HepG2 (cell line): Measurements from ENCODE around the gene ZNHIT6. TPM values are rescaled to one million over a fixed set of nuclear protein-coding genes. Genes with fewer than 3 reads are reported as not detected.

Experiments used
- ATAC-seq: fragments of 200-7000 bp; cut with Tn5 transposase; 3 replicates; pipeline ENCODE4 v1.9.1; 2020; ENCODE audit warnings: mild to moderate bottlenecking, moderate library complexity
- BruUV-seq: library from RNA; stranded (reverse); fragments of 400-500 nt; replicated peaks from 2 replicates; lab custom pipeline; 2021; lab: Mats Ljungman, UMichigan
- CTCF ChIA-PET: fragments of 300-600 bp; formaldehyde crosslinking; extraction: SDS; loops from one replicate; lab custom pipeline; 2021; ENCODE audit warnings: low total read pairs, inconsistent platforms, low intra/inter-chr PET ratio; lab: Yijun Ruan, JAX
- POLR2A ChIA-PET: fragments of 350-600 bp; sonication (Branson Sonifier 250); formaldehyde crosslinking; loops from one replicate; lab custom pipeline; 2020; ENCODE audit warnings: antibody characterized with exemption, inconsistent platforms; lab: Yijun Ruan, JAX
- DNase-seq: peaks from one replicate; pipeline ENCODE4 v3.0.0-alpha.2; 2015; ENCODE audit warnings: low spot score
- FAIRE-seq: peaks from 3 replicates; lab custom pipeline; 2011; peaks lifted over from hg19 to GRCh38; lab: Jason Lieb, UNC
- H2AFZ ChIP-seq: one replicate; pipeline ENCODE4 v1.6.1; 2011; ENCODE audit warnings: low read length, inconsistent platforms
- H3K27ac ChIP-seq: fragments of 300-600 bp; 3 replicates; pipeline ENCODE4 v1.8.0; 2011; ENCODE audit warnings: mixed run types, mild to moderate bottlenecking, mixed read lengths, low read length, inconsistent platforms; ENCODE audit not compliant: insufficient read depth; ENCODE audit errors: extremely low read length
- H3K27me3 ChIP-seq, 2 experiments: fragments of 200-600 bp in 1 of 2; 2 replicates in 1 of 2; 3 replicates in 1 of 2; pipeline versions ENCODE4 v1.6.0 to v1.8.0; 2011; ENCODE audit warnings: low read length in 2 of 2, mild to moderate bottlenecking in 2 of 2, moderate library complexity in 2 of 2, inconsistent platforms in 1 of 2; ENCODE audit not compliant: insufficient read depth in 2 of 2, control insufficient read depth in 1 of 2
- H3K36me3 ChIP-seq, 2 experiments: fragments of 200-600 bp in 1 of 2; replicated peaks in 1 of 2; 2 replicates in 1 of 2; 3 replicates in 1 of 2; pipeline versions ENCODE4 v1.5.1 to v1.8.0; 2011; ENCODE audit warnings: low read length in 2 of 2, inconsistent platforms in 1 of 2; ENCODE audit not compliant: insufficient read depth in 2 of 2, control insufficient read depth in 1 of 2
- H3K4me1 ChIP-seq: 2 replicates; pipeline ENCODE4 v1.5.1; 2012; ENCODE audit warnings: low read length, inconsistent platforms; ENCODE audit not compliant: insufficient read depth
- H3K4me2 ChIP-seq: 2 replicates; pipeline ENCODE4 v1.6.0; 2011; ENCODE audit warnings: low read depth, low read length, inconsistent platforms
- H3K4me3 ChIP-seq, 3 experiments: fragments of 200-600 bp in 1 of 3; sonication (generic), shearing (Covaris generic) in 1 of 3; replicated peaks in 1 of 3; 2 replicates each; pipeline ENCODE4 v1.5.1; 2011 to 2016; ENCODE audit warnings: low read length in 3 of 3, inconsistent platforms in 2 of 3, low read depth in 2 of 3, mild to moderate bottlenecking in 2 of 3, control low read depth in 1 of 3, mixed read lengths in 1 of 3; ENCODE audit not compliant: insufficient read depth in 1 of 3
- H3K79me2 ChIP-seq: one replicate; pipeline ENCODE4 v1.6.1; 2011; ENCODE audit warnings: low read length, inconsistent platforms; ENCODE audit not compliant: insufficient read depth
- H3K9ac ChIP-seq: 2 replicates; pipeline ENCODE4 v1.6.0; 2011; ENCODE audit warnings: mild to moderate bottlenecking, low read depth, low read length, inconsistent platforms; ENCODE audit not compliant: insufficient read depth
- H3K9me3 ChIP-seq: 2 replicates; pipeline ENCODE4 v1.5.1; 2012; ENCODE audit warnings: mild to moderate bottlenecking, low read length
- H4K20me1 ChIP-seq: 2 replicates; pipeline ENCODE4 v1.6.0; 2011; ENCODE audit warnings: inconsistent platforms, mild to moderate bottlenecking, low read length, moderate library complexity; ENCODE audit not compliant: insufficient read depth
- BRCA1 ChIP-seq: sonication (generic); formaldehyde crosslinking; IDR thresholded peaks from 2 replicates; pipeline ENCODE4 v1.4.0; 2020; ENCODE audit warnings: missing genetic modification reagents
- EHMT2 ChIP-seq: fragments of 200-600 bp; sonication (generic); IDR thresholded peaks from 2 replicates; pipeline ENCODE4 v1.7.0; 2017; ENCODE audit warnings: antibody characterized with exemption, low read depth, low read length, borderline replicate concordance
- EP300 ChIP-seq, 3 experiments: sonication (generic) in 1 of 3; formaldehyde crosslinking in 1 of 3; IDR thresholded peaks; 2 replicates each; pipeline versions ENCODE4 v1.5.1 to v1.6.1; 2011 to 2020; ENCODE audit warnings: low read depth in 2 of 3, low read length in 2 of 3, borderline replicate concordance in 1 of 3, improper control_type of control experiment in 1 of 3, mild to moderate bottlenecking in 1 of 3, missing genetic modification reagents in 1 of 3, moderate library complexity in 1 of 3
- MEF2D ChIP-seq: sonication (generic); formaldehyde crosslinking; IDR thresholded peaks from 2 replicates; pipeline ENCODE4 v1.5.1; 2020; ENCODE audit warnings: mild to moderate bottlenecking, missing genetic modification reagents
- NCOR1 ChIP-seq: fragments of 200-600 bp; sonication (generic); IDR thresholded peaks from 2 replicates; pipeline ENCODE4 v1.7.0; 2017; ENCODE audit warnings: antibody characterized with exemption, low read length, borderline replicate concordance
- SOX5 ChIP-seq: IDR thresholded peaks from 2 replicates; pipeline ENCODE4 v1.6.1; 2016; ENCODE audit warnings: borderline replicate concordance
- SOX6 ChIP-seq, 2 experiments: fragments of 450-650 bp in 1 of 2; sonication (generic) in 1 of 2; formaldehyde crosslinking in 1 of 2; IDR thresholded peaks; 2 replicates each; pipeline versions ENCODE4 v1.4.0 to v1.6.1; 2017 to 2020; ENCODE audit warnings: antibody characterized with exemption in 1 of 2, mild to moderate bottlenecking in 1 of 2, missing genetic modification reagents in 1 of 2
- STAG1 ChIP-seq: sonication (generic); formaldehyde crosslinking; IDR thresholded peaks from 2 replicates; pipeline ENCODE4 v1.4.0; 2020; ENCODE audit warnings: missing genetic modification reagents
- WGBS: methylation state at CpG from one replicate; pipeline ENCODE4 v1.1.6; 2017; ENCODE audit warnings: low lambda C conversion rate; 5-methylcytosine and 5-hydroxymethylcytosine counted together
- in situ Hi-C: cut with HindIII; loops from 2 replicates; pipeline ENCODE4 v1.10.0; 2017; ENCODE audit warnings: low pct_unique_long_range_greater_than_20kb; ENCODE audit not compliant: extremely low pct_ligation_motif_present
- intact Hi-C: fragments of 100-400 bp; cut with micrococcal nuclease; formaldehyde crosslinking; loops from one replicate; pipeline ENCODE4 v1.10.0; 2022; ENCODE audit not compliant: unreplicated experiment
- polyA plus RNA-seq, 8 experiments: library from polyadenylated mRNA; depleted of rRNA in 3 of 8; stranded (reverse) in 7 of 8; unstranded in 1 of 8; fragments of >200 nt; fragmentation: Illumina TruSeq in 4 of 8; extraction: Trizol in 4 of 8; gene quantifications; 2 replicates each; pipeline versions ENCODE4 v1.2.1 to v1.2.3, GENCODE V29; 2011 to 2016; ENCODE audit warnings: low read depth in 4 of 8, missing spikeins in 1 of 8, mixed read lengths in 1 of 8; ENCODE audit not compliant: insufficient read depth in 1 of 8
- total RNA-seq, 5 experiments: library from RNA; depleted of rRNA; stranded (reverse); fragments of >200 nt; fragmentation: Illumina TruSeq; extraction: Trizol; gene quantifications; 2 replicates each; pipeline ENCODE4 v1.2.3, GENCODE V29; 2016; ENCODE audit warnings: low read depth in 1 of 5
- TF ChIP-seq, protein P1 (sequence below): sonication (generic); formaldehyde crosslinking; IDR thresholded peaks from 2 replicates; pipeline ENCODE4 v1.9.0; 2022; ENCODE audit warnings: low read depth, missing genetic modification reagents
- TF ChIP-seq, protein P2 (sequence below): sonication (generic); formaldehyde crosslinking; conservative IDR thresholded peaks from 2 replicates; pipeline ENCODE4 v1.4.0; 2020; ENCODE audit warnings: missing genetic modification reagents
- TF ChIP-seq, protein P3 (sequence below): sonication (generic); formaldehyde crosslinking; IDR thresholded peaks from 2 replicates; pipeline ENCODE4 v1.5.0; 2020; ENCODE audit warnings: mild to moderate bottlenecking, missing genetic modification reagents, moderate library complexity

Gene ZNHIT6
- total and polyA plus RNA-seq, 2 of the 13 experiments (the other 11 are each of a cell fraction or from before 2014, with no cell fraction given), result 6.0 to 15.2 TPM

DNA sequence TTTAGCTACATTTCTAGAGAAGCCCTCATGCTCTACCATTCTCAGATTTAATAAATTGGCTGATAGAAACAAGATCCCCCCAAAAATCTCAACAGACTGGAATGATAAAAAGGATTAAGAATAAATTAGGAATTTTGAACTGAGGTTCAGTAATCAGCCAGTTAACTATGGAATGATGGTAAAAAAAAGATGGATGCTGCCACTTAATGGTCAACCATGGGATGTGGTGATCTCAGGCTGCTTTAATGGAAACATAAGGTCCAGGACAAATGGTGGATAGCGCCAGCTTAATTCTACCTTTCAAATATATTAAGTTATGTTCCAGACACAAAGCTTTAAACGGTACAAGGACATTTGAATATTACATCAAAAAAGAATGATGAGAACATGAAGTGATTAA lies 77.7 kb downstream of the ZNHIT6 start:
- no peaks in the 10 kb centered on the region for H3K36me3 ChIP-seq
- H3K27me3 ChIP-seq, result no peaks in the 10 kb centered on the region
- peak overlapping the region; percentile 91 for H3K27ac ChIP-seq
- no TSS peak for BruUV-seq
- no peak for DNase-seq
- H3K9ac ChIP-seq, result no peak overlapping the region
- 98% methylated on average over 2 of the region's 2 CpGs for WGBS
- peaks cover 41% of the 10 kb centered on the region for H3K4me1 ChIP-seq
- H3K4me2 ChIP-seq, result no peak overlapping the region
- TF ChIP-seq STAG1 (CRISPR knock-in tag) (peak; percentile 35), BRCA1 (CRISPR knock-in tag) (no peak)
- TF ChIP-seq, protein P1, sequence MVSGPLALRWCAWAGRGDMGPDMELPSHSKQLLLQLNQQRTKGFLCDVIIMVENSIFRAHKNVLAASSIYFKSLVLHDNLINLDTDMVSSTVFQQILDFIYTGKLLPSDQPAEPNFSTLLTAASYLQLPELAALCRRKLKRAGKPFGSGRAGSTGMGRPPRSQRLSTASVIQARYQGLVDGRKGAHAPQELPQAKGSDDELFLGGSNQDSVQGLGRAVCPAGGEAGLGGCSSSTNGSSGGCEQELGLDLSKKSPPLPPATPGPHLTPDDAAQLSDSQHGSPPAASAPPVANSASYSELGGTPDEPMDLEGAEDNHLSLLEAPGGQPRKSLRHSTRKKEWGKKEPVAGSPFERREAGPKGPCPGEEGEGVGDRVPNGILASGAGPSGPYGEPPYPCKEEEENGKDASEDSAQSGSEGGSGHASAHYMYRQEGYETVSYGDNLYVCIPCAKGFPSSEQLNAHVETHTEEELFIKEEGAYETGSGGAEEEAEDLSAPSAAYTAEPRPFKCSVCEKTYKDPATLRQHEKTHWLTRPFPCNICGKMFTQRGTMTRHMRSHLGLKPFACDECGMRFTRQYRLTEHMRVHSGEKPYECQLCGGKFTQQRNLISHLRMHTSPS (CRISPR knock-in tag), result no peak
- in situ Hi-C loops (no loop called here), intact Hi-C loops (no loop called here)
- no peaks in the 10 kb centered on the region for H3K9me3 ChIP-seq
- H4K20me1 ChIP-seq, result no peaks in the 10 kb centered on the region
- FAIRE-seq, result no peak
- ATAC-seq, result no peak
- H2AFZ ChIP-seq, result no peak overlapping the region
- no peak overlapping the region for H3K4me3 ChIP-seq
- POLR2A ChIA-PET, result interaction anchor here (1.9 to 3.5 kb wide), 5 partner anchors 11 to 78 kb away, joined by 10 to 38 read pairs (median 23); partner anchors contain the start of gene ZNHIT6
- CTCF ChIA-PET, result no interaction called here
- H3K79me2 ChIP-seq, result no peaks in the 10 kb centered on the region

DNA sequence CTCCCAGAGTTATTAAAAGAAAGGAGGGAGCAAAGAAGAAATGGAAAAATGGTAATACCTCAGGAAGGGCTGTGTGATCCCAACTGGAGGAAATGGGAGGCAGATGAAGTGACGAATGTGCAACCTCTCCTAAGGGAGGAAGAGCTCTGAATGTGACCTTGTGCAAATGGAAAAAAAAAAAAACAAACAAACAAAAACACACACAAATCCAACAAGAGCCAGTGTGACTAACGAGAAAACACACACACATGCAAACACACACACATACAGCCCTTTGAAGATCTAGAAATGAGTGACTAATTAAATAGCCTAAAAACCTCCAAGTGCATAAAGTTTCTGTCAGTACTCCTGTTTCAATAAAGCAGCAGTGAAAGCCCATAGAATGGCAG lies 78.7 kb downstream of the ZNHIT6 start:
- no peaks in the 10 kb centered on the region for H3K9me3 ChIP-seq
- ChIA-PET POLR2A (interaction anchor here (0.6 to 3.5 kb wide), 16 partner anchors 10 to 1056 kb away, joined by 3 to 38 read pairs (median 7); partner anchors contain the start of genes BCL10, CCN1, CTBS and DDAH1), CTCF (no interaction called here)
- peaks cover 41% of the 10 kb centered on the region for H3K4me1 ChIP-seq
- H3K27ac ChIP-seq, result peak overlapping the region; percentile 91
- ATAC-seq (peak; percentile 58), DNase-seq (peak; percentile 74), FAIRE-seq (no peak)
- no peaks in the 10 kb centered on the region for H3K79me2 ChIP-seq
- peak overlapping the region; percentile 82 for H3K9ac ChIP-seq
- H4K20me1 ChIP-seq, result no peaks in the 10 kb centered on the region
- peak overlapping the region; percentile 48 to 62 (median 56); a peak in 5 of 6 replicates for H3K4me3 ChIP-seq
- no TSS peak for BruUV-seq
- in situ Hi-C loops, result no loop called here
- no peak overlapping the region for H2AFZ ChIP-seq
- no peaks in the 10 kb centered on the region for H3K36me3 ChIP-seq
- WGBS, result 16% methylated on average over 2 of the region's 2 CpGs
- intact Hi-C loops, result loop anchor here (1.0 to 2.0 kb wide), 2 partner anchors 17 to 48 kb away; no protein-coding TSS in a partner anchor
- no peaks in the 10 kb centered on the region for H3K27me3 ChIP-seq
- H3K4me2 ChIP-seq, result peak overlapping the region; percentile 83
- TF ChIP-seq MEF2D (CRISPR knock-in tag), result 0 out of 2 replicates have a peak, but pooled peaks have one; percentile 9
- TF ChIP-seq, protein P2, sequence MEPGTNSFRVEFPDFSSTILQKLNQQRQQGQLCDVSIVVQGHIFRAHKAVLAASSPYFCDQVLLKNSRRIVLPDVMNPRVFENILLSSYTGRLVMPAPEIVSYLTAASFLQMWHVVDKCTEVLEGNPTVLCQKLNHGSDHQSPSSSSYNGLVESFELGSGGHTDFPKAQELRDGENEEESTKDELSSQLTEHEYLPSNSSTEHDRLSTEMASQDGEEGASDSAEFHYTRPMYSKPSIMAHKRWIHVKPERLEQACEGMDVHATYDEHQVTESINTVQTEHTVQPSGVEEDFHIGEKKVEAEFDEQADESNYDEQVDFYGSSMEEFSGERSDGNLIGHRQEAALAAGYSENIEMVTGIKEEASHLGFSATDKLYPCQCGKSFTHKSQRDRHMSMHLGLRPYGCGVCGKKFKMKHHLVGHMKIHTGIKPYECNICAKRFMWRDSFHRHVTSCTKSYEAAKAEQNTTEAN (CRISPR knock-in tag), result peak; percentile 75; the same call in 1 of the 2 replicates
- peak; percentile 25; the same call in 1 of the 2 replicates for TF ChIP-seq EHMT2
- no peak for TF ChIP-seq SOX6 (IDR thresholded peaks at IDR 0.05)
- TF ChIP-seq SOX6 (CRISPR knock-in tag; IDR thresholded peaks at IDR 0.05), result peak; percentile 14; the same call in 1 of the 2 replicates
- TF ChIP-seq, protein P3, sequence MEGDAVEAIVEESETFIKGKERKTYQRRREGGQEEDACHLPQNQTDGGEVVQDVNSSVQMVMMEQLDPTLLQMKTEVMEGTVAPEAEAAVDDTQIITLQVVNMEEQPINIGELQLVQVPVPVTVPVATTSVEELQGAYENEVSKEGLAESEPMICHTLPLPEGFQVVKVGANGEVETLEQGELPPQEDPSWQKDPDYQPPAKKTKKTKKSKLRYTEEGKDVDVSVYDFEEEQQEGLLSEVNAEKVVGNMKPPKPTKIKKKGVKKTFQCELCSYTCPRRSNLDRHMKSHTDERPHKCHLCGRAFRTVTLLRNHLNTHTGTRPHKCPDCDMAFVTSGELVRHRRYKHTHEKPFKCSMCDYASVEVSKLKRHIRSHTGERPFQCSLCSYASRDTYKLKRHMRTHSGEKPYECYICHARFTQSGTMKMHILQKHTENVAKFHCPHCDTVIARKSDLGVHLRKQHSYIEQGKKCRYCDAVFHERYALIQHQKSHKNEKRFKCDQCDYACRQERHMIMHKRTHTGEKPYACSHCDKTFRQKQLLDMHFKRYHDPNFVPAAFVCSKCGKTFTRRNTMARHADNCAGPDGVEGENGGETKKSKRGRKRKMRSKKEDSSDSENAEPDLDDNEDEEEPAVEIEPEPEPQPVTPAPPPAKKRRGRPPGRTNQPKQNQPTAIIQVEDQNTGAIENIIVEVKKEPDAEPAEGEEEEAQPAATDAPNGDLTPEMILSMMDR (CRISPR knock-in tag), result no peak
- TF ChIP-seq EP300 (IDR thresholded peaks at IDR 0.05; ENCODE audit: low read depth in 2 of 2, low read length in 2 of 2), result peak in 1 of 2 experiments; percentile 71; a peak in 2 of 4 replicates
- TF ChIP-seq EP300 (CRISPR knock-in tag; IDR thresholded peaks at IDR 0.05; ENCODE audit: borderline replicate concordance), result no peak; the same call in 1 of the 2 replicates
- peak; percentile 36; the same call in 1 of the 2 replicates for TF ChIP-seq NCOR1
- peak; percentile 19; the same call in 1 of the 2 replicates for TF ChIP-seq SOX5 (CRISPR knock-in tag)
